Loucy (cell line): Measurements from ENCODE around the gene MCFD2.
A peak's percentile ranks its signal among the peaks of the same experiment; 100 is the strongest.

Experiments
- H2AFZ ChIP-seq: fragments of 200-600 bp; sonication (generic); 2 replicates; pipeline ENCODE4 v1.6.0; 2016; ENCODE audit warnings: antibody characterized with exemption, mild to moderate bottlenecking, low read length, moderate library complexity
- H3F3A ChIP-seq: fragments of 200-600 bp; 2 replicates; pipeline ENCODE4 v1.6.0; 2016; ENCODE audit warnings: antibody characterized with exemption, low read depth, mild to moderate bottlenecking
- H3K27me3 ChIP-seq: fragments of 200-600 bp; sonication (generic); 2 replicates; pipeline ENCODE4 v1.6.1; 2014; ENCODE audit warnings: low read length, mild to moderate bottlenecking; ENCODE audit not compliant: insufficient read depth, poor library complexity, severe bottlenecking
- H3K36me3 ChIP-seq: fragments of 200-600 bp; sonication (generic); 2 replicates; pipeline ENCODE4 v1.6.1; 2016; ENCODE audit warnings: low read length; ENCODE audit not compliant: insufficient read depth
- H3K4me1 ChIP-seq: fragments of 200-600 bp; sonication (generic); 2 replicates; pipeline ENCODE4 v1.5.1; 2014; ENCODE audit warnings: low read length, mild to moderate bottlenecking; ENCODE audit not compliant: insufficient read depth, poor library complexity, severe bottlenecking
- H3K4me2 ChIP-seq: fragments of 200-600 bp; sonication (generic); 2 replicates; pipeline ENCODE4 v1.6.0; 2014; ENCODE audit warnings: antibody characterized with exemption, low read length, low read depth, mild to moderate bottlenecking; ENCODE audit not compliant: poor library complexity, severe bottlenecking
- H3K4me3 ChIP-seq: fragments of 200-600 bp; sonication (generic); 2 replicates; pipeline ENCODE4 v1.5.1; 2014; ENCODE audit warnings: low read length, mild to moderate bottlenecking, mixed read lengths; ENCODE audit not compliant: poor library complexity, severe bottlenecking
- H3K79me2 ChIP-seq: fragments of 200-600 bp; sonication (generic); 2 replicates; pipeline ENCODE4 v1.6.1; 2014; ENCODE audit warnings: low read length; ENCODE audit not compliant: insufficient read depth
- H3K9ac ChIP-seq: fragments of 200-600 bp; sonication (generic); 2 replicates; pipeline ENCODE4 v1.6.0; 2014; ENCODE audit warnings: mild to moderate bottlenecking, low read depth, low read length, moderate library complexity; ENCODE audit not compliant: poor library complexity, severe bottlenecking
- H3K9me2 ChIP-seq: fragments of 200-600 bp; sonication (generic); replicated peaks from 2 replicates; pipeline ENCODE4 v1.6.1; 2016; ENCODE audit warnings: low read depth, low read length, mixed read lengths
- H3K9me3 ChIP-seq: fragments of 200-600 bp; sonication (generic); 2 replicates; pipeline ENCODE4 v1.6.1; 2014; ENCODE audit warnings: mild to moderate bottlenecking, antibody characterized with exemption, low read length, low read depth; ENCODE audit not compliant: insufficient read depth
- H4K20me1 ChIP-seq: fragments of 200-600 bp; sonication (generic); 2 replicates; pipeline ENCODE4 v1.6.0; 2014; ENCODE audit warnings: antibody characterized with exemption, low read length, mild to moderate bottlenecking; ENCODE audit not compliant: insufficient read depth, poor library complexity, severe bottlenecking
- CTCF ChIP-seq: fragments of 200-600 bp; sonication (generic); conservative IDR thresholded peaks from 2 replicates; pipeline ENCODE4 v1.5.1; 2014; ENCODE audit warnings: mild to moderate bottlenecking, antibody characterized with exemption, low read length
- EZH2phosphoT487 ChIP-seq: fragments of 200-600 bp; IDR thresholded peaks from 2 replicates; pipeline ENCODE4 v1.6.1; 2018; ENCODE audit warnings: antibody characterized with exemption, mild to moderate bottlenecking, moderate library complexity, borderline replicate concordance

MCFD2 gene

DNA sequence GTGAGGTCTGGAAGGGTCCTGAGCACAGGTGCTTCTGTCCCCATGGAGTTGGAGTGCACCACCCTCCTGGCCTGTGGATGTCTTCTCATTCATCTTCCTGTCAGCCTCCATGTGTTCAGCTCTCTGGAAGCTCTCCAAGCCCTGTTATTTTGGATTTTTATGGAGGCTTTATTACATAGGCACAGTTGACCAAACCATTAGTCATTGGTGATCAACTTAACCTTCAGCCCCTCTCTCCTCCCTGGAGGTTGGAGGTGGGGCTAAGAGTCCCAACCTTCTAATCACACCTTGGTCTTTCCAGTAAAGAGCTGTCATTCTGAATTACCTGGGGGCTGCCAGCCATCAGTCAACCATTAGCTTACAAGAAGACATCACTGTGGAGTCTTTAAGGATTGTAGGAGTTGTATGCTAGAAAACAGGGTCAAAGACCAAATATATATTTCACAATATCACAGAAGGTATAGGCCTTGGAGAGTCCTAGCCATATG is 7.5 kb upstream of the MCFD2 start:
- no peaks in the 10 kb centered on the region for H3K36me3 ChIP-seq
- no peak overlapping the region for H3K4me2 ChIP-seq
- no peak overlapping the region for H3K9ac ChIP-seq
- H3K27me3 ChIP-seq, result no peaks in the 10 kb centered on the region
- H3K9me3 ChIP-seq, result peaks cover 6% of the 10 kb centered on the region; the same call in 1 of the 2 replicates
- H3K4me3 ChIP-seq, result no peak overlapping the region
- H3K4me1 ChIP-seq, result peaks cover 21% of the 10 kb centered on the region
- H2AFZ ChIP-seq, result no peak overlapping the region
- TF ChIP-seq EZH2phosphoT487 (no peak), CTCF (no peak)
- peaks cover 9% of the 10 kb centered on the region for H3K79me2 ChIP-seq
- H3K9me2 ChIP-seq, result no peaks in the 10 kb centered on the region
- no peaks in the 10 kb centered on the region for H4K20me1 ChIP-seq
- H3F3A ChIP-seq, result no peaks in the 10 kb centered on the region

GRCh38 chr2:46922606-46923005 is 7.0 kb upstream of the MCFD2 start:
- no peaks in the 10 kb centered on the region for H3K36me3 ChIP-seq
- no peaks in the 10 kb centered on the region for H3K9me2 ChIP-seq
- no peak overlapping the region for H2AFZ ChIP-seq
- H3K27me3 ChIP-seq, result no peaks in the 10 kb centered on the region
- no peaks in the 10 kb centered on the region; the same call in 1 of the 2 replicates for H3F3A ChIP-seq
- TF ChIP-seq EZH2phosphoT487, result no peak
- no peak for TF ChIP-seq CTCF
- H3K79me2 ChIP-seq, result peaks cover 9% of the 10 kb centered on the region
- H3K4me3 ChIP-seq, result no peak overlapping the region
- peaks cover 6% of the 10 kb centered on the region; the same call in 1 of the 2 replicates for H3K9me3 ChIP-seq
- no peak overlapping the region for H3K9ac ChIP-seq
- H3K4me1 ChIP-seq, result peaks cover 25% of the 10 kb centered on the region
- no peaks in the 10 kb centered on the region for H4K20me1 ChIP-seq
- peak overlapping the region; percentile 21 for H3K4me2 ChIP-seq

DNA sequence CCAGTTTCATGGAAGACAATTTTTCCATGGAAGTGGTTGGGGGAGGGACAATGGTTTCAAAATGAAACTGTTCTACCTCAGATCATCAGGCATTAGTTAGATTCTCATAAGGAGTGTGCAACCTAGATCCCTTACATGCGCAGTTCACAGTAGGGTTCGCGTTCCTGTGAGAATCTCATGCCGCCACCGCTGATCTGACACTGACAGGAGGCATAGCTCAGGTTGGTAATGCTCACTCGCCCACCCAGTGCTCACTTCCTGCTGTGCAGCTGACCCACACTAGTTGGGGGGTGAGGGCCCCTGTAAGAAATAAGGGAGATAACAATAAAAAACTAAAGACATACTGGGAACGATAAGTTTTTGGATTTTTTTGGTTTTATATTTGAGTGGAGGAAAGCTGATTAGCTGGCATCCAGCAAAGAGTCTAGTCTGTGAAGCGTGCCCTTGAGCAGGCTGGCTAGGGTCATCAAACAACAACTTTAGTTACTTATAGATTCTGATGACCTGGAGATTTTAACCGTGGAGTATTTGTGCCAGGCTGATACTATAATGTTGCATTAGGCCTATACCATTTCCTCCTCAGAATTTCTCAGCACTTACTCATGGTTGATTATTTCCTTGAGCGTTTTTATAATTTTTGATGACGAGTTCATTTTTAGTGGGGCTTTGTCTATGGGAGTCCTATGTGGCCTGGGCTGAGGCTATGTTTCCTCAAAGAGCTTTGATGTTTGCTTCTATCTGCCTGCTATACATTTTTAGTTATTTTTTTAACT is 6.3 kb upstream of the MCFD2 start:
- Histone ChIP-seq H4K20me1 (no peaks in the 10 kb centered on the region), H3K9me3 (peaks cover 5% of the 10 kb centered on the region; the same call in 1 of the 2 replicates), H2AFZ (no peak overlapping the region), H3K4me1 (peaks cover 33% of the 10 kb centered on the region), H3F3A (no peaks in the 10 kb centered on the region; the same call in 1 of the 2 replicates), H3K79me2 (peaks cover 16% of the 10 kb centered on the region), H3K9me2 (no peaks in the 10 kb centered on the region), H3K9ac (no peak overlapping the region), H3K36me3 (no peaks in the 10 kb centered on the region), H3K4me2 (peak overlapping the region; percentile 21), H3K27me3 (no peaks in the 10 kb centered on the region), H3K4me3 (no peak overlapping the region)
- TF ChIP-seq EZH2phosphoT487 (no peak), CTCF (no peak)
